Kidney capillary endothelial cell (primary cell): ENCODE data around the gene RAB3GAP2.
A peak's percentile ranks its signal among the peaks of the same experiment; 100 is the strongest.
"Not testable (repeated sequence)": the region's sequence is repeated elsewhere in the genome, so short reads cannot be mapped to it uniquely, and the experiment has no call there.

ENCODE experiments used
- DNase-seq: peaks from one replicate; pipeline ENCODE4 v3.0.0-alpha.2; 2018; ENCODE audit warnings: low spot score

The RAB3GAP2 gene

GRCh38 chr1:220135755-220136154, 136.5 kb downstream of the RAB3GAP2 start:
- DNase-seq, result no peak

DNA sequence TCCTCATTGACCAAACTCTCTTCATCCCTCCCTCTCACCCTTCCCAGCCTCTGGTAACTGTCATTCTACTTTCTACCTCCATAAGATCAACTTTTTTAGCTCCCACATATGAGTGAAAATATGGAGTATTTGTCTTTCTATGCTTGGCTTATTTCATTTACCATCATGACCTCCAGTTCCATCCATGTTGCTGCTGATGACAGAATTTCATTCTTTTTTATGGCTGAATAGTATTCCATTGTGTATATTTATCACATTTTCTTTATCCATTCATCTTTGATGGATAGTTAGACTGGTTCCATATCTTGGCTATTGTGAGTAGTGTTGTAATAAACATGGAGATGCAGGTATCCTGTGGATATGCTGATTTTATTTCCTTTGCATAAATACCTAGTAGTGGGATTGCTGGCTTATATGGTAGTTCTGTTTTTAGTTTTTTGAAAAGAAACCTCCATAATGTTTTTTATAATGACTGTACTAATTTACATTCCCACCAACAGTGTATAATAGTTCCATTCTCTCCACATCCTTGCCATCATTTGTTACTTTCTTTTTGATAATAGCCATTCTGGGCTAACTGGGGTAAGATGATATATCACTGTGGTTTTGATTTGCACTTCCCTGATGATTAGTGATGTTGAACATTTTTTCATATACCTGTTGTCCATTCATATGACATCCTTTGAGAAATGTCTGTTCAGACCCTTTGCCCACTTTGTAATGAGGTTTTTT, 142.6 kb downstream of the RAB3GAP2 start:
- DNase-seq, result no peak

- no peak for DNase-seq
Observed at GRCh38 chr1:220127076-220127475, 145.2 kb downstream of the RAB3GAP2 start.

DNA sequence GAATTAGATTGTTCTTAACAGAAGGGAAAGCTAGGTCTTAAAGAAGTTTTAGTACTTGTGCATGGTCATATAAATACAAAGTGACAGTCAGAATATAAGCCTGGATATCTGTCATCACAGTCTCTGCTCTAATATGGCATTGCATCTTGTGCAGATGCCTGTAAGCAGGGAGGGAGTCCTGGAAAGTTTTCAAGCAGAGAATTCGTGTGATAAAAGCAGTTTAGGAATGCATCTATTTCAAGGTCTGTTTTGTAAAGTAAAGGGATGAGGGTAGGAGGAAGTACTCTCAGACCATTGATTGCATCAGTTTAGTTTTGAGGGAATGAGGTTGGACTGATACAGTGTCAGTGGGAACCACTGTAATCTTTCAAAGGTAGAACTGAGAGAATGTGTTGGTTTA, 147.7 kb downstream of the RAB3GAP2 start:
- no peak for DNase-seq

DNA sequence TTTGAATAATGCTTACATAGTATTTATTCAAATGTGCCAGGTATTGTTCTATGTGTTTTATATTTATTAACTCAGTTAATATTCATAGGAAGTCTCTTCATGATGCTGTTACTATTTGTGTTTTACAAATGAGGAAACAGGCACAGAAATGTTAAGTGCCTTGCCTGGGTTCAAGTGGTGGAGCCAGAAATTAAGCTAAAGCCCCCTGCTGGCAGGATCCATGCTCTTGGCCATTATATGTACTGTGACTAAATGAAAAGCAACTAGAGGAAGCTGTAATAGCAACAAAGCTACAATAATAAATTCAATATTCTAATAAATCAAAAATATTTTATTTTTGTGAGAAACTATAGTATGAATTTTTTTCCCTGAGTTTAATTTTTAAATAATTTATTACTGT, 148.4 kb downstream of the RAB3GAP2 start:
- no peak for DNase-seq

- DNase-seq, result no peak
Observed at GRCh38 chr1:220123066-220123465, 149.2 kb downstream of the RAB3GAP2 start.

DNA sequence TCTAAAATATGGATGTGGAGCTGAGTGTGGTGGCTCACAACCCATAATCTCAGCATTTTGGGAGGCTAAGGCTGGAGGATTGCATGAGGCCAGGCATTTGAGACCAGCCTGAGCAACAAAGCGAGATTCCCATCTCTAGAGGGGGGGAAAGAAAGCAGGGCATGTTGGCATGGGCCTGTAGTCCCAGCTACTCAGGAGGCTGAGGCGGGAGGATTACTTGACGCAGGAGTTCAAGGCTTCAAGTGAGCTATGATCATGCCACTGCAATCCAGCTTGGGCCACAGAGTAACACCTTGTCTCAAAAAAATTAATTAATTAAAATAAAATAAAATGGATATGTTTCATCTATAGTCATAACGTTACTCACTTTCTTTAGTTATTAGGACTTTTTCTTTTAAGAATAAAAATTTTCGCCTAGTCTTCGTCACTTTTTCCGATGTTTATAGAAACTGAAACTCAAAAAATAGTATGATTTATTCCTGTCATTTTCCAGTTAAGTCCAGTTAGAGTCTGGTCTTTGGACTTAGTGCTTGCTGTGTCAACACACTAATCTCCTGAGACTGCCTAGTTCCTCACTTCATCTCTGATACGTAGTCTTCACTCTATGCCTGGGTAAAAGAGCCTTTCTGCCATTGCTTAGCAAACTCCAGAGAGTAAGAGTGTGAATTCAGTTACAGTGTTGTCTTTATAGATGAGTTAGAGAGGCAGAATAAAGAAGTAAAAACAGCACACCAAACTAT, 150.3 kb downstream of the RAB3GAP2 start:
- DNase-seq, result no peak

DNA sequence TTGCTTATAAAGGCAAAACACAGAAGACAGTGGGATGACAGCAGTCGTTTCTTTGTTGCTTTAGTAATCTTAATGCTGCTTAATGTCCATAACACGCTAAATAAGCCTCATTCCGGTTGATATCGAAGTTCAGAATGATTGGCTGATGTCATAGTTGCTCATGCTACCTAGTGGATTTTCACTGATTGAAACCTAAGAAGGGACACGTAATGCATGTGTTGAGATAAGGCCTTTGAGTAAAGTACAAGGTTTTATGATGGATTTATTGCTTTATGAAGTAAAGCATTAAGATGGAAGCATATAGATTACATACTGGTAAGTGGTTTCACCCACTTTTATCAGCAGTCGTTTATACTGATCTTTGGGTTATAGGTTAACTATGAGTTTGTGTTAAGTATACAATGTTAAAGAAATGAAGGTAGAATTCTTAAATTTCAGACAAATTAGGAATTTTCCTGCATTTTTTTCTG, 153.2 kb downstream of the RAB3GAP2 start:
- DNase-seq, result no peak

GRCh38 chr1:220113136-220113695, 159.0 kb downstream of the RAB3GAP2 start:
- DNase-seq, result peak; percentile 45

DNA sequence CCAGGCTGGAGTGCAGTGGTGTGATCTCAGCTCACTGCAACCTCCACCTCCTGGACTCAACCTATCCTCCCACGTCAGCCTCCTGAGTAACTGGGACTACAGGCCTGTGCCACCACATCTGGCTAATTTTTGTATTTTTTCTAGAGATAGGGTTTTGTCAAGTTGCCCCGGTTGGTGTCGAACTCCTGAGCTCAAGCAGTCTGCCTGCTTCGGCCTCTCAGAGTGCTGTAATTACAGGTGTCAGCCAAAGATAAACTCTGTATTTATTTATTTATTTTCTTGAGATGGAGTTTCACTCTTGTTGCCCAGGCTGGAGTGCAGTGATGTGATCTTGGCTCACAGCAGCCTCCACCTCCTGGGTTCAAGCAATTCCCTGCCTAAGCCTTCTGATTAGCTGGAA, 159.7 kb downstream of the RAB3GAP2 start:
- not testable (repeated sequence) for DNase-seq

GRCh38 chr1:220110473-220110872, 161.8 kb downstream of the RAB3GAP2 start:
- DNase-seq, result not testable (repeated sequence)

DNA sequence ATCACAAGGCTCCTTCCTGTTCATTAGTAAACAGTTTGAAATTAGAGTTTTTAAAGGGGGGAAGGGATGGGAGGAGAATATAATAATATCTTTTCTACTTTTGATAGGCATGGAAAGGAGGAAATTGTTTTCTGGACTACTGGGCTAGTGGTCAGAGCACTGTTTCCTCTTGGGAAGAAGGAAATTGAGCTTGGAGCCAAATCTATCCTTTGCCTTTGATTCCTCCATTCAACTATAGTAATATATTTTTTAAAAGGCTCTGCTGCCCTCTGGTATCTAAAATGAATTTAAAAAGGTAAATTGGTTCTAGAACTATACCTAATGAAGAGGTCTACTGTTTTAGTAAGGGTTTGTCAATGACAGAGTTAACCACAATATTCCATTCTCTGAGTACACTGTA, 172.4 kb downstream of the RAB3GAP2 start:
- no peak for DNase-seq
